SK-MEL-5 (cell line): Measurements from ENCODE around the gene MYL12A. TPM values are rescaled to one million over a fixed set of nuclear protein-coding genes. Genes with fewer than 3 reads are reported as not detected.

Experiments
- DNase-seq: peaks from one replicate; pipeline ENCODE4 v3.0.0-alpha.2; 2016; ENCODE audit warnings: low read depth, low spot score
- in situ Hi-C: cut with HindIII; loops from 2 replicates; pipeline ENCODE4 v1.10.0; 2016; ENCODE audit warnings: low sequenced_read_pairs, high pct_unique_total_duplicates, low pct_unique_long_range_greater_than_20kb
- total RNA-seq: library from RNA; depleted of rRNA; stranded (reverse); fragments of >200 nt; shearing (Covaris generic); gene quantifications from 2 replicates; pipeline ENCODE4 v1.2.3, GENCODE V29; 2014

MYL12A gene
- total RNA-seq, 1 experiment from 2014 or later: 528 TPM

DNA sequence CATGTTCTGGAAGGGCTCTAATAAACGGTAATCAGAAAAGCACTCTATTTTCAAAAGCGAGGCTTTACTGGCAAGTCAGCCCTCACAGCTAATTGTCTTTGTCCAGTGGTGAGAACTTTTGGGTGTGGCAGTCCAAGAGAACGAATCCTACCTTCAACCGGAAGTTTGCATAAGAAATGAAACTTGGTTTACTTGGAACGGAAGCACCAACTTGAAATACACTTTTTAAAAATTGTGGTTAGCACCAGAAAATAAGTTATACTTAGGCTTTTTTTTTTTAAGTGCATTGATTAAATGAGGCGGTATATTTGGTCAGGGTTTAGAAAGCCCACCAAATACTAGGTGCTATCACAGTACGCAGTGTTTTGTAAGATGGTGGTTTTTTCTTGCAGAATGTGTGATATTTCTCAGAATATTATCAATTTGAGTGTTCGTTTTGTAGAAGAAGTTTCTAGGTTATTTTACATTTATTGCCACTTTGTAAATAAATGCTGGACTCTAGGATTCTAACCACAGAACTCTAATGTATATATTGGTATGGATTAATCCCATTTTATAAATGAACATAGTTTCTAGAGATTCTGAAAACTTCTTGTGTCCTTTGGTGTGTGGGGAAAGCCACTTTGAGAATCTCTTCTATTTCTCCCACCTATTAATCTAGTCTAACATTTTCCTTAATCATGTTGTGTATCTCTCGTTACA is 1.2 kb downstream of the MYL12A start:
- in situ Hi-C loops: no loop called here
- DNase-seq: peak; percentile 53

- in situ Hi-C loops: no loop called here
- no peak for DNase-seq
These were observed 2.9 kb downstream of the MYL12A start for GRCh38 chr18:3250237-3251107.

DNA sequence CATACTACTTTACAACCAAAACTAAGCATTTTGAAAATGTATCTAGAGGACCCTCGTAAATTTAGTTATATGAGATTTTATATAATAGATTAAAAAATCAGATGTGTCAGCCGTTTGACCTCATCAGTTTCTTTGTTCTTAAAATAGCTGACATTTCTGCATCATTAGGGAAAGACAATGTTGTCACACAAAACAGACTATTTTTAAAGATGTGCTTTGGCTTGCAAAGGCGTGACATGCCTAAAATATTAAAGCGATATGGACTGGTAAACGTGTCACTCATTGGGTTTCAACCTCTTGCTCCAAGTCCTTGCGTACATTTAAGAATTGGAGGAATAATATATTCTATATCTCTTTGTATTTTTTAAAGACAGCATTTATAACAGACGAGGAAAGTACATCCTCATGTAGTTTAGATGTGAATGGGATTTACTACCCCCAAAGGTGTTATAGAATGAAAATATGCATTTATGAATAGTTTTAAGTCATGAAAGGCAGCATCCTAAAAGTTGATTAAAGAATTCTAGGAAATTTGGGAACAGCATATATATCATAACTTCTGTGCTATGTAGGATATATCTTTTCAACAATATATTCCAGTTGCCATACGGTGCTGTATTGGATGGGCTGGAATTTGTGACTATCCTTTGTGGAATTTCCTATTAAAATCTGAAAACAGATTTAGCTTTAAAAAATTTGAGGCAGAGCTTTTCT is 3.8 kb downstream of the MYL12A start:
- in situ Hi-C loops: no loop called here
- no peak for DNase-seq

DNA sequence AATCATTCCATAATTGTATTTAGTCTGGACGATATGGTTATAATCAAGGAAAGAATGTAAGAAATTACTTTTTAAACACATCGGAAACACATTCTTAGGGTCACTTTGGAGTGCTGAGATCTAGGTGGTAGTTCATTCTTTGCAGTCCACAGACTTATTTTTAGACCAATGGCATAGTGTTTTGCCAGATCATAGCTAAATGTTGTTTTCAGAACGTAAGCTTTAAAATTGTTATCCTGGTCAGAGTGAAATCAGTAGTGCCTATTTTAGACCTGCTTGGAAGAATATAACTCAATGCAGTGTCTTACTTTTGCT is 4.3 kb downstream of the MYL12A start:
- in situ Hi-C loops: no loop called here
- no peak for DNase-seq

- in situ Hi-C loops: no loop called here
- no peak for DNase-seq
These were observed 5.2 kb downstream of the MYL12A start for GRCh38 chr18:3252843-3253242.

GRCh38 chr18:3254725-3255124 is 7.1 kb downstream of the MYL12A start:
- DNase-seq: no peak
- in situ Hi-C loops: no loop called here

DNA sequence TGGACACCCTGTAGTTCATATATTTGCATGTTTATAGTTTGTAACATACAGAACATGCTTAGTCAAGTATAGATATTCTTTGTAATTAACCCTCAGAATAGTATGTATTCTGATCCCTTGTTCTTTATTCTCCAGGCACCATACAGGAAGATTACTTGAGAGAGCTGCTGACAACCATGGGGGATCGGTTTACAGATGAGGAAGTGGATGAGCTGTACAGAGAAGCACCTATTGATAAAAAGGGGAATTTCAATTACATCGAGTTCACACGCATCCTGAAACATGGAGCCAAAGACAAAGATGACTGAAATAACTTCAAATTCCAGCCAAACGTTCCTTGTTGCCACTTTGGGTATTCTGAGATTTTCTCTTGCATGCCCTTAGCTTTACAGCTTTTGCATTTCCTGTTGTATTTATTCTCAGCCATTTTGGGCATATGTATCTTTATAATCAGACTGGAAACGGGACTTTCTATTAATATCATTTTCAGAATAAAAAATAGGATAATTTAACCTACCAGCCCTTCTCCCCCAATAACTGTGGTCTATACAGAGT is 8.1 kb downstream of the MYL12A start:
- in situ Hi-C loops: no loop called here
- DNase-seq: no peak

DNA sequence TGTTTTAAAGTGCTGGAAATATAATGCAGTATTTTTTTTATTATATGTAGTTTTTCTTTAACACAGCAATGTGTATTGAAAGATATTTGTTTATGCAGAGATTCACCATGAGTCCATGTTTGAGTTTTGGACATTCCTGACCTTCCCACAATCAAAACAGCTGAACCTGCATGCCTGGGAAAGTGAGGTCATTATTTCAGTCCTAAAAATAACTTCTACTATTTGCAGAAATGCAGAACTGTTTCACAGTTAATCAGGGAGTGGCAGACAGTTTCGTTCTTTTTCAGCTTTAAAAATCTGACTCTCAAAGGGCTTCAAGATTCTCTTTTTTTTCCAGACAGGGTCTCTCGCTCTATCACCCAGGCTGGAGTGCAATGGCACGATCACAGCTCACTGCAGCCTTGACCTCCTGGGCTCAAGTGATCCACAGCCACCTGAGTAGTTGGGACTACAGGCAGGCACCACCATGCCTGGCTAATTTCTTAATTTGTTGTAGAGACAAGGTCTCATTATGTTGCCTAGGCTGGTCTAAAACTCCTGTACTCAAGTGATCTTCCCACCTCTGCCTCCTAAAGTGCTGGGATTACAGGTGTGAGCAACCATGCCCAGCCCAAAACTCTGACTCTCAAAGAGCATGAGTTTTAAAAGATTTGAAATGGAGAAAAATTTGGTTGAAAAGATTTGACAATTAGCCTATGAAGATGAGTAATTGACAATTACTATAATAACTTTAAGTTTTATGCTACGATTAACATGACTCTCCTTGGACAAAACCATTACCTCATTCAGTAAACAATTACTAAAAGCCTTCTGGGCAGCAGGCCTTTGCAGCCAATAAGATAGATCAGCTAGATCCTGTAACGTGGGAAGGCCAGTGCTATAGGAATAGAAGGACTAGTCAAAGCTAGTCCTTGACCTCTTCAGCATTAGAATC is 9.4 kb downstream of the MYL12A start:
- in situ Hi-C loops: no loop called here

GRCh38 chr18:3257627-3258120 is 10.1 kb downstream of the MYL12A start:
- no peak for DNase-seq
- in situ Hi-C loops: no loop called here

More for the DNA sequence above, 9.4 kb downstream of the MYL12A start:
- no peak for DNase-seq

GRCh38 chr18:3260995-3261372 is 13.4 kb downstream of the MYL12A start:
- in situ Hi-C loops: no loop called here
- no peak for DNase-seq

GRCh38 chr18:3261373-3262233 is 14.0 kb downstream of the MYL12A start, which contains the start of gene MYL12B:
TSS of gene MYL12B (plus strand) at chr18:3262133. CDS start at chr18:3272899, 10,766 bp downstream.
- peak; percentile 69 for DNase-seq
- in situ Hi-C loops: no loop called here

GRCh38 chr18:3262234-3263131 is 14.9 kb downstream of the MYL12A start:
- no peak for DNase-seq
- in situ Hi-C loops: no loop called here

- in situ Hi-C loops: no loop called here
- DNase-seq: no peak
These were observed 15.6 kb downstream of the MYL12A start for GRCh38 chr18:3263132-3263700.

DNA sequence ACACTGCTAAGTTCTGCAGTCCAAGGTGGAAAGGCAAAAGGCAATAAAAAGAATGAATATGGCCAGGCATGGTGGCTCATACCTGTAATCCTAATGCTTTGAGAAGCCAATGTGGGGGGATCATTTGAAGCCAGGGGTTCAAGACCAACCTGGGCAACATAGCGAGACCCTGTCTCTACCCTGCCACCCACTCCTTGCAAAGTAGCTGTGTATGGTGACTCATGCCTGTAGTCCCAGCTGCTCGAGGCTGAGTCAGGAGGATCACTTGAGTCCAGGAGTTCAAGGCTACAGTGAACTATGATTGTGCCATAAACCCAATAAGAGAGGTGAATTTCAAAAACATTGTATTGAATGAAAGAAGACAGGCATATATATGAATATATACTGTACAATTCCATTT is 16.8 kb downstream of the MYL12A start:
- in situ Hi-C loops: no loop called here
- DNase-seq: no peak

DNA sequence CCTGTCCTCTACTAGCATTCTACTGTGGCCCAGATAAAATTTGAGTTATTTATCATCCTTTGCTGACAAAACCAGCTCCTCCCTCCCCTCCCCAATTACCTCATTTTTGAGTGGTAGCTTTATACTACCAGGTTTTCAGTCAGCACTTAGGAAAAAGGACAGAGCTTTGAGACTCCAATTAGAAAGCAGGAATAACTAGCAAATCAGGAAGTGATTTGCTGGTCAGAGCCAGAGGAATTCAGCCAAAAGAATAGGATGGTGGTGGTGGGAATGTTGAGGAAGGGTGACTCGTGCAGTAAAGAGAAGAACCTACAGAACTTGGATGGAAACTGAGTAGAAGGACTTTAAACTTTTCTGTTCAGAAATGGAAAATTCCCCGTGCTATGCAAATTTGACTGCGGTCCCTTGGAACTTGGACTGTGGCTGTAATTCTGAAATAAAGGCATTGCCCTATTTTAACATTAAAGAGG is 18.0 kb downstream of the MYL12A start:
- no peak for DNase-seq
- in situ Hi-C loops: no loop called here
